Neuronal stem cell (in vitro differentiated cells): ENCODE data around the gene TGFB2.

Experiments used
- DNase-seq: peaks from one replicate; pipeline ENCODE4 v3.0.0-alpha.2; 2013; ENCODE audit warnings: low spot score
- H2AFZ ChIP-seq: one replicate; pipeline ENCODE4 v1.6.1; 2013; ENCODE audit warnings: mild to moderate bottlenecking, low read length, inconsistent platforms
- H2AK5ac ChIP-seq: 2 replicates; pipeline ENCODE4 v1.6.1; 2013; ENCODE audit warnings: low read depth, mild to moderate bottlenecking, inconsistent platforms, low read length, moderate library complexity, mixed read lengths
- H2BK120ac ChIP-seq: 2 replicates; pipeline ENCODE4 v1.6.1; 2013; ENCODE audit warnings: low read depth, mild to moderate bottlenecking, inconsistent platforms, low read length, moderate library complexity, mixed read lengths
- H2BK12ac ChIP-seq: one replicate; pipeline ENCODE4 v1.6.1; 2013; ENCODE audit warnings: low read length, inconsistent platforms
- H2BK15ac ChIP-seq: 2 replicates; pipeline ENCODE4 v1.6.1; 2013; ENCODE audit warnings: mild to moderate bottlenecking, low read length, inconsistent platforms, mixed read lengths
- H2BK5ac ChIP-seq: one replicate; pipeline ENCODE4 v1.6.1; 2013; ENCODE audit warnings: inconsistent platforms, mild to moderate bottlenecking, low read length, moderate library complexity
- H3K14ac ChIP-seq: one replicate; pipeline ENCODE4 v1.6.1; 2013; ENCODE audit warnings: low read length, inconsistent platforms
- H3K18ac ChIP-seq: 2 replicates; pipeline ENCODE4 v1.6.1; 2013; ENCODE audit warnings: low read length, inconsistent platforms
- H3K23ac ChIP-seq: 2 replicates; pipeline ENCODE4 v1.6.1; 2013; ENCODE audit warnings: low read depth, mild to moderate bottlenecking, mixed read lengths, low read length, inconsistent platforms; ENCODE audit not compliant: poor library complexity
- H3K27ac ChIP-seq: replicated peaks from 3 replicates; pipeline ENCODE4 v1.5.1; 2013; ENCODE audit warnings: low read length, inconsistent platforms
- H3K27me3 ChIP-seq, 3 experiments: 2 replicates each; pipeline ENCODE4 v1.6.1; 2013; ENCODE audit warnings: low read length in 3 of 3, mild to moderate bottlenecking in 2 of 3, inconsistent platforms in 1 of 3, low read depth in 1 of 3, mixed read lengths in 1 of 3, moderate library complexity in 1 of 3; ENCODE audit not compliant: control insufficient read depth in 3 of 3, insufficient read depth in 3 of 3
- H3K36me3 ChIP-seq, 2 donors: replicated peaks in 1 of 2; 2 replicates each; pipeline ENCODE4 v1.6.1; 2013; ENCODE audit warnings: low read length in 2 of 2; ENCODE audit not compliant: control insufficient read depth in 2 of 2, insufficient read depth in 2 of 2
- H3K4ac ChIP-seq: 2 replicates; pipeline ENCODE4 v1.6.1; 2013; ENCODE audit warnings: inconsistent platforms, mild to moderate bottlenecking, low read length, moderate library complexity
- H3K4me1 ChIP-seq, 2 donors: 1 replicate in 1 of 2; 2 replicates in 1 of 2; pipeline ENCODE4 v1.6.1; 2013; ENCODE audit warnings: low read length in 2 of 2, low read depth in 1 of 2; ENCODE audit not compliant: control insufficient read depth in 2 of 2, insufficient read depth in 1 of 2
- H3K4me2 ChIP-seq: one replicate; pipeline ENCODE4 v1.6.1; 2013; ENCODE audit warnings: mild to moderate bottlenecking, low read length, inconsistent platforms; ENCODE audit not compliant: insufficient read depth, poor library complexity, severe bottlenecking
- H3K4me3 ChIP-seq, 2 donors: 2 replicates each; pipeline ENCODE4 v1.5.1; 2013; ENCODE audit warnings: low read length in 2 of 2, mild to moderate bottlenecking in 2 of 2, inconsistent platforms in 1 of 2, moderate library complexity in 1 of 2
- H3K79me1 ChIP-seq: one replicate; pipeline ENCODE4 v1.6.1; 2013; ENCODE audit warnings: low read depth, mild to moderate bottlenecking, inconsistent platforms, low read length, moderate library complexity
- H3K9ac ChIP-seq: one replicate; pipeline ENCODE4 v1.6.1; 2013; ENCODE audit warnings: mild to moderate bottlenecking, low read depth, low read length, inconsistent platforms; ENCODE audit not compliant: poor library complexity
- H3K9me3 ChIP-seq, 2 donors: replicated peaks in 1 of 2; 2 replicates each; pipeline versions ENCODE3 to v1.6.1; 2013; ENCODE audit warnings: low read length in 2 of 2, mild to moderate bottlenecking in 2 of 2, inconsistent platforms in 1 of 2, low read depth in 1 of 2, mixed read lengths in 1 of 2, moderate library complexity in 1 of 2; ENCODE audit not compliant: control insufficient read depth in 2 of 2, insufficient read depth in 1 of 2
- H4K8ac ChIP-seq: one replicate; pipeline ENCODE4 v1.6.1; 2013; ENCODE audit warnings: low read depth, mild to moderate bottlenecking, inconsistent platforms, low read length, moderate library complexity
- H4K91ac ChIP-seq: one replicate; pipeline ENCODE4 v1.6.1; 2013; ENCODE audit warnings: low read length, low read depth, mild to moderate bottlenecking, inconsistent platforms; ENCODE audit not compliant: poor library complexity
- WGBS, 2 donors: extraction: QIAGEN DNeasy Blood & Tissue Kit; methylation state at CpG; one replicate each; pipeline ENCODE4 v1.1.7; 2013; ENCODE audit warnings: missing lambda C conversion rate in 2 of 2, mixed read lengths in 1 of 2; ENCODE audit not compliant: insufficient read length in 2 of 2, insufficient replicate concordance in 1 of 2; ENCODE audit errors: extremely low coverage in 2 of 2; 5-methylcytosine and 5-hydroxymethylcytosine counted together

TGFB2 gene

DNA sequence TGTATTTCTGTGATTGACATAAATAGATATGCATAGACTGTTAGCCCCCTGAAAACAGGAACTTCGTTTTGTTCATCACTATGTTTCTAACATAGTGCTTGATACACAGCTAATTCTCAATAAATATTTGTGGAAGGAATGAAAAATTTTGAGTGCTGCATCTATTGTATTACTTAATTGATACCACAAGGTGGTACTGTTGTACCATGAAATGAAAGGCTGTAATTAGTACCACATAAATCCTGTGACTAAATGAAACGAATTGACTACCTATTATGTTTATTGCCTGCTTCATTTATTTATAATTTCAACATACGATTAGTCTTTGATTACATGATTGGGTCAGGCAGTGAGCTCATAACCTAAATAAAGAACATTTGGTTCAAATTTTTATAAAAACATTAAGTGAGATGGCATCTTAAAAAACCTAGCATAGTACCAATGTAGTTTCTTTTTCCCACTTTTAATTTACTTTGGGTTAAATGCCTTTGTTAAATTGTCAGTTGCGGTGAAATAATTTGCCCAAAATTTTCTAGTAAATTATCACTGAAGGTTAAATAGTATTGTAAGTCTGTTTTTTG is 15.0 kb upstream of the TGFB2 start:
- Histone ChIP-seq H3K4me3 (no peak overlapping the region), H3K27ac (no peak overlapping the region), H3K23ac (no peak overlapping the region), H2AK5ac (no peak overlapping the region), H3K36me3 (peaks cover 0 to 28% of the 10 kb centered on the region in 2 donors), H2BK120ac (no peak overlapping the region), H4K8ac (no peak overlapping the region), H2BK5ac (no peak overlapping the region), H3K4me2 (no peak overlapping the region), H3K4ac (no peak overlapping the region), H3K9ac (no peak overlapping the region), H4K91ac (no peak overlapping the region), H3K14ac (no peak overlapping the region), H3K9me3 (no peaks in the 10 kb centered on the region), H3K18ac (no peak overlapping the region), H3K79me1 (no peaks in the 10 kb centered on the region), H2BK15ac (no peak overlapping the region), H3K4me1 (no peaks in the 10 kb centered on the region), H2AFZ (no peak overlapping the region), H3K27me3 (no peaks in the 10 kb centered on the region), H2BK12ac (no peak overlapping the region)
- no CpG with 5 or more reads among the region's 4 CpGs for WGBS, 2 donors
- DNase-seq, result no peak

DNA sequence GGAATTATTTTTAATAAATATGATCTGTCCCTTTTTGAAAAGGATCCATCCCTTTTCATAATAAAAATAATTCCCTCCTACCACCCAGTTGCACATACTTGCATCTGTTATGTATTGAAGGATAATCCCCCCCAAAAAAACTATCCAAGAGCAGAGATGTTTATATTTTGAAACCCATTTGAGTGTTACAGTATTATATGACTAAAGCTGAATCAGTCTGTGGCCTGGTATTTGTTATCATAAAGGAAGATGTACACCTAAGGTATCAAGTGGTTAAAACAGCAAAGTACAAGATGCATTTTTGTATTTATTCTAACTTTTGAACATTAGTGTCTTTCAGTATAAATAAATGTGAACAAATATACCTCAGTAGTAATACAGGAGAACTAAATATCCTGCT is 12.7 kb upstream of the TGFB2 start:
- Histone ChIP-seq H3K4me2 (no peak overlapping the region), H2AFZ (no peak overlapping the region), H3K27me3 (no peaks in the 10 kb centered on the region), H3K9ac (no peak overlapping the region), H3K4me3 (no peak overlapping the region), H3K14ac (no peak overlapping the region), H3K4me1 (peaks cover 0 to 4% of the 10 kb centered on the region in 2 donors), H2BK15ac (no peak overlapping the region), H3K79me1 (no peaks in the 10 kb centered on the region), H3K9me3 (no peaks in the 10 kb centered on the region), H2AK5ac (no peak overlapping the region), H3K23ac (no peak overlapping the region), H2BK12ac (no peak overlapping the region), H2BK5ac (no peak overlapping the region), H3K36me3 (peaks cover 0 to 28% of the 10 kb centered on the region in 2 donors), H3K18ac (no peak overlapping the region), H3K4ac (no peak overlapping the region), H4K8ac (no peak overlapping the region), H3K27ac (no peak overlapping the region), H2BK120ac (no peak overlapping the region), H4K91ac (no peak overlapping the region)
- DNase-seq, result no peak

DNA sequence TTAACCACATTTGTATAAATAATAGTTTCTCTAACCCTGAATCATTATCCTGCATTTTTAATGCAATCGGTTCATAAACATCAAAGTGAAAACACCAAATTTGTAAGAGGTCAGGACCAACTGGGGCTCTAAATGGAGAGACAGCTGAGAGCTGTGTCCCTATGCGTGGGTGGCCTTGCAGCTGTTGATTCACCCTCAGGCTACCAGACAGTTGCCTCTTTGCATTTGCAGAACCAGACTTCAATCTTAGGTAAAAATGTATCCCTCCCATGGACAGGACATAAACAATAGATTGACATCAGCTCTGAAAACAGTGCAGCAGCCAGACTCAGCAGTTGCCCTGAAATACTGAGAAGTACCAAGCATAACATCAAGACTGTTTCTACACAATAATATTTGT is 8.8 kb upstream of the TGFB2 start:
- no peak for DNase-seq
- H3K9ac ChIP-seq, result no peak overlapping the region
- no peak overlapping the region for H3K18ac ChIP-seq
- H2BK120ac ChIP-seq, result no peak overlapping the region
- H3K27me3 ChIP-seq, result no peaks in the 10 kb centered on the region
- H4K91ac ChIP-seq, result no peak overlapping the region
- no peak overlapping the region for H2AK5ac ChIP-seq
- peaks cover 0 to 18% of the 10 kb centered on the region in 2 donors for H3K36me3 ChIP-seq
- H3K14ac ChIP-seq, result no peak overlapping the region
- H3K79me1 ChIP-seq, result no peaks in the 10 kb centered on the region
- H3K4me3 ChIP-seq, result no peak overlapping the region
- no peak overlapping the region for H4K8ac ChIP-seq
- H3K9me3 ChIP-seq, result no peaks in the 10 kb centered on the region
- no peak overlapping the region for H3K4ac ChIP-seq
- no peak overlapping the region for H3K23ac ChIP-seq
- H2BK15ac ChIP-seq, result no peak overlapping the region
- WGBS, 2 donors, result no CpG with 5 or more reads among the region's 2 CpGs
- H2BK5ac ChIP-seq, result no peak overlapping the region
- no peak overlapping the region for H2BK12ac ChIP-seq
- no peak overlapping the region for H2AFZ ChIP-seq
- no peak overlapping the region for H3K4me2 ChIP-seq
- H3K27ac ChIP-seq, result no peak overlapping the region
- peaks cover 0 to 8% of the 10 kb centered on the region in 2 donors for H3K4me1 ChIP-seq

DNA sequence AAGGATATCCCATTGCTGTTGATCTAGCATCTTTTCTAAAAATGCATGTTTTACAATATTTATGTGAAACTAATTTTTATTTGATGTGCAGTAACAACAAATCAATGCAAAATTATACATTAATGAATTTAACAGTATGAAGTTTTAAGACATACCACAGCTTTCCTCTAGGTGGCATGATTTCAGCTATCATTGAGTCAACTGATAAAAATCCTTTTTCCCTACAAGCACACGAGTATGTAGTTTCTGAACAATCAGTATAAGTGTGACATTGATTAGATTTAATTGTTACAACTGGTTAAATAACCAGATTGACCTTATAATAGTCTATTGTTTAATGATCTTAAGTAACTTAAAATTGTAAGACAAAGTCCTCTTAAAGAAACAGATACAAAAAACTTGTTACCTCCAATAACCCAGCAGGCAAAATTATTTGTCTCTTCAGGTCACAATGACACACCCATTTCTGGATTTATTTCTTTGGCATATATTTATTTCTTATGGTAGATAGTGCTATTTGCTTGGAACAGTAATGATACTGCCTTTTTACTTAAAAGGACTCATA is 5.8 kb upstream of the TGFB2 start:
- Histone ChIP-seq H3K4me3 (no peak overlapping the region), H3K9ac (no peak overlapping the region), H3K36me3 (no peaks in the 10 kb centered on the region), H2AK5ac (no peak overlapping the region), H3K14ac (no peak overlapping the region), H3K79me1 (no peaks in the 10 kb centered on the region), H3K4ac (no peak overlapping the region), H4K91ac (no peak overlapping the region), H3K18ac (no peak overlapping the region), H3K27me3 (no peaks in the 10 kb centered on the region), H2BK120ac (no peak overlapping the region), H4K8ac (no peak overlapping the region), H2BK12ac (no peak overlapping the region), H2AFZ (no peak overlapping the region), H3K23ac (no peak overlapping the region), H3K4me2 (no peak overlapping the region), H3K4me1 (peaks cover 0 to 8% of the 10 kb centered on the region in 2 donors), H3K9me3 (no peaks in the 10 kb centered on the region), H2BK5ac (no peak overlapping the region), H2BK15ac (no peak overlapping the region), H3K27ac (no peak overlapping the region)
- WGBS, 2 donors, result no CpG with 5 or more reads among the region's 1 CpG
- no peak for DNase-seq
